GM12878 (cell line): ENCODE results near the gene MAP7D2. TPM values are rescaled to one million over a fixed set of nuclear protein-coding genes. Genes with fewer than 3 reads are reported as not detected.
A peak's percentile ranks its signal among the peaks of the same experiment; 100 is the strongest.

Source experiments
- ATAC-seq: fragments of 200-7000 bp; cut with Tn5 transposase; 3 replicates; pipeline ENCODE4 v1.9.1; 2020; ENCODE audit warnings: mild to moderate bottlenecking, moderate library complexity
- BruUV-seq: library from RNA; stranded (reverse); fragments of 400-500 nt; replicated peaks from 2 replicates; lab custom pipeline; 2021; lab: Mats Ljungman, UMichigan
- CTCF ChIA-PET: fragments of 300-600 bp; sonication (Branson Sonifier 250); formaldehyde crosslinking; extraction: SDS; loops from one replicate; lab custom pipeline; 2021; ENCODE audit warnings: inconsistent platforms; lab: Yijun Ruan, JAX
- POLR2A ChIA-PET: fragments of 350-600 bp; formaldehyde crosslinking; extraction: SDS; loops from one replicate; lab custom pipeline; 2021; ENCODE audit warnings: inconsistent platforms; lab: Charles Lee
- RAD21 ChIA-PET: fragments of 300-600 bp; sonication (Branson Sonifier 250); formaldehyde crosslinking; loops from one replicate; lab custom pipeline; 2023; ENCODE audit warnings: antibody characterized with exemption; ENCODE audit not compliant: unreplicated experiment; lab: Charles Lee
- SMC1A ChIA-PET: fragments of 300-600 bp; sonication (Branson Sonifier 250); formaldehyde crosslinking; loops from one replicate; lab custom pipeline; 2023; ENCODE audit not compliant: unreplicated experiment, uncharacterized antibody; lab: Charles Lee
- DNase-seq: peaks from one replicate; pipeline ENCODE4 v3.0.0-alpha.2; 2011; ENCODE audit warnings: low read depth, low spot score
- FAIRE-seq: peaks from 3 replicates; lab custom pipeline; 2011; peaks lifted over from hg19 to GRCh38; lab: Jason Lieb, UNC
- H2AFZ ChIP-seq: 2 replicates; pipeline ENCODE4 v1.6.0; 2011; ENCODE audit warnings: low read depth, low read length, control low read depth; ENCODE audit not compliant: control insufficient read depth
- H3K27ac ChIP-seq: 2 replicates; pipeline ENCODE4 v1.5.1; 2011; ENCODE audit warnings: control low read depth; ENCODE audit not compliant: control insufficient read depth, insufficient read depth
- H3K27me3 ChIP-seq, 2 experiments: replicated peaks in 1 of 2; 2 replicates each; pipeline versions ENCODE4 v1.6.0 to v1.6.1; 2011; ENCODE audit warnings: low read length in 1 of 2; ENCODE audit not compliant: control insufficient read depth in 2 of 2, insufficient read depth in 2 of 2
- H3K36me3 ChIP-seq, 2 experiments: 2 replicates each; pipeline ENCODE4 v1.5.1; 2011; ENCODE audit warnings: low read length in 1 of 2; ENCODE audit not compliant: control insufficient read depth in 2 of 2, insufficient read depth in 2 of 2
- H3K4me1 ChIP-seq: 2 replicates; pipeline ENCODE4 v1.6.1; 2011; ENCODE audit warnings: mild to moderate bottlenecking, low read length, moderate library complexity, mixed read lengths; ENCODE audit not compliant: control insufficient read depth, insufficient read depth
- H3K4me2 ChIP-seq: 2 replicates; pipeline ENCODE4 v1.6.0; 2011; ENCODE audit warnings: control low read depth; ENCODE audit not compliant: control insufficient read depth, insufficient read depth
- H3K4me3 ChIP-seq: fragments of 200-600 bp; sonication (generic); 2 replicates; pipeline ENCODE4 v1.5.1; 2016
- H3K79me2 ChIP-seq: 2 replicates; pipeline ENCODE4 v1.6.0; 2011; ENCODE audit warnings: low read length; ENCODE audit not compliant: control insufficient read depth, insufficient read depth
- H3K9ac ChIP-seq: 2 replicates; pipeline ENCODE4 v1.8.0; 2011; ENCODE audit warnings: low read length, control low read depth, mixed read lengths; ENCODE audit not compliant: control insufficient read depth, insufficient read depth
- H3K9me3 ChIP-seq: replicated peaks from 3 replicates; pipeline ENCODE4 v1.5.1; 2011; ENCODE audit warnings: mild to moderate bottlenecking, low read length; ENCODE audit not compliant: control insufficient read depth, insufficient read depth
- H4K20me1 ChIP-seq: 2 replicates; pipeline ENCODE4 v1.6.0; 2011; ENCODE audit not compliant: control insufficient read depth, insufficient read depth
- EZH2 ChIP-seq: IDR thresholded peaks from 2 replicates; pipeline ENCODE4 v1.6.1; 2012; ENCODE audit warnings: low read depth, mild to moderate bottlenecking, control low read depth, inconsistent platforms, low read length, borderline replicate concordance; ENCODE audit not compliant: control insufficient read depth
- KDM1A ChIP-seq: fragments of 200-600 bp; sonication (generic); IDR thresholded peaks from 2 replicates; pipeline ENCODE4 v1.6.1; 2016; ENCODE audit warnings: borderline replicate concordance
- NR2C1 ChIP-seq: fragments of 450-650 bp; IDR thresholded peaks from 2 replicates; pipeline ENCODE4 v1.6.1; 2017; ENCODE audit warnings: antibody characterized with exemption, mild to moderate bottlenecking, moderate library complexity
- POLR2AphosphoS5 ChIP-seq: IDR thresholded peaks from 2 replicates; pipeline ENCODE4 v1.6.1; 2011; ENCODE audit warnings: mild to moderate bottlenecking, low read length, inconsistent platforms
- ZNF687 ChIP-seq: fragments of 450-650 bp; IDR thresholded peaks from 2 replicates; pipeline ENCODE4 v1.6.1; 2017; ENCODE audit warnings: mild to moderate bottlenecking, moderate library complexity
- WGBS: methylation state at CpG from one replicate; pipeline ENCODE4 v1.1.6; 2016; ENCODE audit warnings: low lambda C conversion rate; ENCODE audit not compliant: insufficient replicate concordance, insufficient coverage; ENCODE audit errors: missing lambda C conversion rate; 5-methylcytosine and 5-hydroxymethylcytosine counted together
- in situ Hi-C: fragments of 300-500 bp; cut with MboI; formaldehyde crosslinking; loops from 9 replicates; pipeline ENCODE4 v1.14.3; 2018; ENCODE audit warnings: mixed read lengths
- intact Hi-C: fragments of 100-400 bp; cut with micrococcal nuclease; formaldehyde crosslinking; loops from one replicate; pipeline ENCODE4 v1.14.2; 2022; ENCODE audit not compliant: unreplicated experiment
- polyA plus RNA-seq, 11 experiments: library from polyadenylated mRNA; depleted of rRNA in 4 of 11; unstranded in 6 of 11; stranded (reverse) in 5 of 11; fragments of >200 nt; fragmentation: Nextera tagmentation in 4 of 11; fragmentation: Illumina TruSeq in 1 of 11; extraction: Ambion mirVana in 4 of 11; extraction: Trizol in 1 of 11; gene quantifications; 1 replicate in 1 of 11; 2 replicates in 10 of 11; pipeline versions ENCODE4 v1.2.1 to v1.2.3, GENCODE V29; 2011 to 2016; ENCODE audit warnings: inconsistent platforms in 2 of 11, missing spikeins in 2 of 11, low read depth in 1 of 11
- total RNA-seq, 4 experiments: library from RNA; depleted of rRNA in 3 of 4; stranded (reverse); fragments of >200 nt in 3 of 4; fragmentation: Illumina TruSeq in 1 of 4; extraction: Trizol in 1 of 4; gene quantifications; 2 replicates each; pipeline versions ENCODE4 v1.2.1 to v1.2.3, GENCODE V29; 2013 to 2021

Gene MAP7D2
- total and polyA plus RNA-seq, 10 of the 15 experiments (the other 5 are each of a cell fraction or from before 2014, with no cell fraction given): 0.06 to 18.4 (median 0.22) TPM

DNA sequence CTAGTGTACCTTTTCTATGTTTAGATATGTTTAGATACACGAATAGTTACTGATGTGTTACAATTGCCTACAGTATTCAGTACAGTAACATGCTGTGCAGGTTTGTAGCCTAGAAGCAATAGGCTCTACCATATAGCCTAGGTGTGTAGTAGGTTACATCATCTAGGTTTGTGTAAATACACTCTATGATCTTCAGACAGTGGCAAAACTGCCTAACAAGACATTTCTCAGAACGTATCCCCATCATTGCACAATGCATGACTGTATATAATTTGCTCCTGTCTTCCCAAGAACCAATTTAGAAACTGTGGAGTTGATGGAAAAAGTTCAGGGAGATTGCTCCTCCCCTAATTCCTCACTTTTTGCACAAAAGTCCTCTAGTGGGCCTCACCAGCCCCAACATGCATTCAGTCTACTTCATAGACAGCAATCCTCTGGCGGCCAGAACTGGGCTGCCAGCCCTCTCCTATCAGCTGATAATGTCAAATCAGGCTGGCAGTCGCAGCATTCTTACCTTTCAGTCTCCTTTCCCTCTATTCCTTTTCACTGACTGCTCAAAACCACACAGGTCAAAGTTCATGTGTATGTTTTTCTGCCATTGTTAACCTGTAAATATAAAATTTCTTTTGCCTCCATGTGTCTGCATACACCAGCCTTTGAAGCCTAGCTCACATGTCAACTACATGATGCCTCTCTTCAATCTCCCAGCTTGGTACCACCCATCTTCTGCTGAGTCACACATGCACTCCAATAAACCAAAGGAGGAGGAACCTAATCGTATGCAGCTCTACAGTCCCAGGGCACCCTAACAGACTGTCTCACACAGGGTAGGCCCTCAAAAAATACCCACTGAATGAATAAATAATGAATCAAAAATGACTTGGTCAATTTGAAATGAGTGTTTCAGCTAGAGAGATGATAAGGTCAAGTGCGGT is 157.9 kb downstream of the MAP7D2 start:
- Histone ChIP-seq H3K9ac (no peak overlapping the region), H3K79me2 (no peaks in the 10 kb centered on the region), H3K36me3 (no peaks in the 10 kb centered on the region), H3K4me2 (no peak overlapping the region), H3K27ac (no peak overlapping the region), H3K4me1 (no peaks in the 10 kb centered on the region), H3K4me3 (no peak overlapping the region), H2AFZ (no peak overlapping the region), H4K20me1 (no peaks in the 10 kb centered on the region), H3K9me3 (no peaks in the 10 kb centered on the region), H3K27me3 (no peaks in the 10 kb centered on the region)
- WGBS: 61% methylated on average over 6 of the region's 6 CpGs
- ATAC-seq (no peak), DNase-seq (no peak), FAIRE-seq (no peak)
- ChIA-PET CTCF (interaction anchor here (0.6 to 1.2 kb wide), 2 partner anchors 9 to 12 kb away, joined by 3 read pairs; no protein-coding TSS in a partner anchor), SMC1A (interaction anchor here (1.8 kb wide), 1 partner anchor 10 kb away, joined by 5 read pairs; no protein-coding TSS in a partner anchor), RAD21 (no interaction called here), POLR2A (interaction anchor here (0.7 kb wide), 1 partner anchor 33 kb away, joined by 3 read pairs; no protein-coding TSS in a partner anchor)
- TF ChIP-seq KDM1A: no peak
- no peak for TF ChIP-seq EZH2
- TF ChIP-seq NR2C1: 0 out of 2 replicates have a peak, but pooled peaks have one; percentile 9
- no peak for TF ChIP-seq POLR2AphosphoS5
- BruUV-seq: no TSS peak
- intact Hi-C loops (no loop called here), in situ Hi-C loops (no loop called here)

- POLR2A ChIA-PET: no interaction called here
- Histone ChIP-seq H3K79me2 (no peaks in the 10 kb centered on the region), H3K27me3 (no peaks in the 10 kb centered on the region), H4K20me1 (no peaks in the 10 kb centered on the region), H3K27ac (no peak overlapping the region), H3K4me2 (no peak overlapping the region), H3K9me3 (no peaks in the 10 kb centered on the region), H3K4me3 (no peak overlapping the region), H3K36me3 (0 out of 4 replicates have a peak, but pooled peaks cover 0 to 2% of the 10 kb centered on the region in 2 experiments), H3K4me1 (no peaks in the 10 kb centered on the region), H2AFZ (no peak overlapping the region), H3K9ac (no peak overlapping the region)
- no peak for DNase-seq
- ATAC-seq: no peak
- intact Hi-C loops (no loop called here), in situ Hi-C loops (no loop called here)
- TF ChIP-seq ZNF687: no peak
- RAD21 ChIA-PET: no interaction called here
- BruUV-seq: no TSS peak
- CTCF ChIA-PET: interaction anchor here (0.6 to 1.4 kb wide), 3 partner anchors 25 to 111 kb away, joined by 3 to 9 read pairs (median 3); no protein-coding TSS in a partner anchor
- FAIRE-seq: no peak
- WGBS: 62% methylated on average over 6 of the region's 6 CpGs
- SMC1A ChIA-PET: interaction anchor here (0.8 kb wide), 1 partner anchor 14 kb away, joined by 3 read pairs; no protein-coding TSS in a partner anchor
Observed at GRCh38 chrX:19956923-19957322, 159.8 kb downstream of the MAP7D2 start.
